Measurements from ENCODE around the gene SEC63.
"Not testable (repeated sequence)": the region's sequence is repeated elsewhere in the genome, so short reads cannot be mapped to it uniquely, and the experiment has no call there.

SEC63 gene, protein sequence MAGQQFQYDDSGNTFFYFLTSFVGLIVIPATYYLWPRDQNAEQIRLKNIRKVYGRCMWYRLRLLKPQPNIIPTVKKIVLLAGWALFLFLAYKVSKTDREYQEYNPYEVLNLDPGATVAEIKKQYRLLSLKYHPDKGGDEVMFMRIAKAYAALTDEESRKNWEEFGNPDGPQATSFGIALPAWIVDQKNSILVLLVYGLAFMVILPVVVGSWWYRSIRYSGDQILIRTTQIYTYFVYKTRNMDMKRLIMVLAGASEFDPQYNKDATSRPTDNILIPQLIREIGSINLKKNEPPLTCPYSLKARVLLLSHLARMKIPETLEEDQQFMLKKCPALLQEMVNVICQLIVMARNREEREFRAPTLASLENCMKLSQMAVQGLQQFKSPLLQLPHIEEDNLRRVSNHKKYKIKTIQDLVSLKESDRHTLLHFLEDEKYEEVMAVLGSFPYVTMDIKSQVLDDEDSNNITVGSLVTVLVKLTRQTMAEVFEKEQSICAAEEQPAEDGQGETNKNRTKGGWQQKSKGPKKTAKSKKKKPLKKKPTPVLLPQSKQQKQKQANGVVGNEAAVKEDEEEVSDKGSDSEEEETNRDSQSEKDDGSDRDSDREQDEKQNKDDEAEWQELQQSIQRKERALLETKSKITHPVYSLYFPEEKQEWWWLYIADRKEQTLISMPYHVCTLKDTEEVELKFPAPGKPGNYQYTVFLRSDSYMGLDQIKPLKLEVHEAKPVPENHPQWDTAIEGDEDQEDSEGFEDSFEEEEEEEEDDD

GRCh38 chr6:107957909-107958688, at the start of gene SEC63:
TSS of gene SEC63 (minus strand) at chr6:107958208. CDS start at chr6:107958009, 199 bp downstream.
- peak; percentile 91 for DNase-seq (ENCODE audit: low spot score)

- no peak for DNase-seq (ENCODE audit: low spot score)
Measured at GRCh38 chr6:108005961-108006360, 48.0 kb upstream of the SEC63 start.

- DNase-seq (ENCODE audit: low spot score): no peak
Measured at GRCh38 chr6:108004861-108005260, 46.9 kb upstream of the SEC63 start.

DNA sequence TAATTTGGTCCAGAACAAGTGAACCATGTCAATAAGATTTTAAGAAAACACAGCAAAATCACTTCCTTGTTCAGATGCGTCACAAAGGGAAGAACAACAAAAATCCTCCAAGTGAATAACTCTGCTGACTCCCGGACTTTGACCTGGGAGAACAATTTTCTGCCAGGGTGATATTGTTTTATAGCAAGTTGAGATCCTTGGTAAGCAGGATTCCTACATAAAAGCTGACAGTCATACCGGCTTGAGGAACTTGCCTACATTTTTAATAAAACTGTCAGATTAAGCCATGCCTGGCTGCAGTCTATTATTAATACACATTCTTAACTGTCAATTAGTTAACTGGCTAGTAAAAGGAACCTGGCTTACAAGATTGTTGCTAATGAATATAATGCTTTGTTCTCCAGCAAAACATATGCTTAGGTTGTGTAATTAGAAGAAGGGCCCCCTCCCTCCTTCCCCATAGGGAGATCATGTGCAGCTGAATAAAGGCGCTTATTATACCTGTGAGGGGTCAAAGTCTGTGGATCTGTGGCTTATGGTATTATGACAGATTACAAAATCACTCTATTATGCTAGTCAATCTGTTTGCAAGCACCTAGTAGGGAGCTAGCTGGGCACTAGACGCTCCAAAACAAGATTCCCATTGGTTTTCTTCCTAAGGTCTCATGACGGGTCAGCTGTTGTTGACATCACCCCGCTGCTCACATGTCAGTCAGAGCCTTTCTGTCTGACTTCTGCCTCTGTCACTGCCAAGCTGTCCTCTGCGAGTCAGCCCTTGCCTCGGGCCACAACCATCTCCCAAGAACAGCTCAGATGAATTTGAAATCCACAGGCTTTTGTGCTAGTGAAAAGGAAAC, 44.6 kb upstream of the SEC63 start:
- DNase-seq (ENCODE audit: low spot score): peak; percentile 43

GRCh38 chr6:108001696-108002231, 43.8 kb upstream of the SEC63 start:
- no peak for DNase-seq (ENCODE audit: low spot score)

DNA sequence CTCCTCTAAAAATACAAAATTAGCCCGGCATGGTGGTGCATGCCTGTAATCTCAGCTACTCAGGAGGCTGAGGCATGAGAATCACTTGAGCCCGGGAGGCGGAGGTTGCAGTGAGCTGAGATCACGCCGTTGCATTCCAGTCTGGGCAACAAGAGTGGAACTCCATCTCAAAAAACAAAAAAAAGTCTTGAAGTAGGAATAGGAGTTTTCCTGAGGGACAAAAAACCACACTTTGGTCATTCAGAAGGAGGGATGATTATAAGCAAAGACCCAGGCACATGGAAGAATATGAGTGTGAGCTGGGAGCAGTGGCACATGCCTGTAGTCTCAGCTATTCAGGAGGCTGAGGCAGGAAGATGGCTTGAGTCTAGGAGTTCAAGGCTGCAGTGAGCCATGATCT, 42.3 kb upstream of the SEC63 start:
- DNase-seq (ENCODE audit: low spot score): not testable (repeated sequence)

- no peak for DNase-seq (ENCODE audit: low spot score)
Measured at GRCh38 chr6:107999341-107999740, 41.3 kb upstream of the SEC63 start.

DNA sequence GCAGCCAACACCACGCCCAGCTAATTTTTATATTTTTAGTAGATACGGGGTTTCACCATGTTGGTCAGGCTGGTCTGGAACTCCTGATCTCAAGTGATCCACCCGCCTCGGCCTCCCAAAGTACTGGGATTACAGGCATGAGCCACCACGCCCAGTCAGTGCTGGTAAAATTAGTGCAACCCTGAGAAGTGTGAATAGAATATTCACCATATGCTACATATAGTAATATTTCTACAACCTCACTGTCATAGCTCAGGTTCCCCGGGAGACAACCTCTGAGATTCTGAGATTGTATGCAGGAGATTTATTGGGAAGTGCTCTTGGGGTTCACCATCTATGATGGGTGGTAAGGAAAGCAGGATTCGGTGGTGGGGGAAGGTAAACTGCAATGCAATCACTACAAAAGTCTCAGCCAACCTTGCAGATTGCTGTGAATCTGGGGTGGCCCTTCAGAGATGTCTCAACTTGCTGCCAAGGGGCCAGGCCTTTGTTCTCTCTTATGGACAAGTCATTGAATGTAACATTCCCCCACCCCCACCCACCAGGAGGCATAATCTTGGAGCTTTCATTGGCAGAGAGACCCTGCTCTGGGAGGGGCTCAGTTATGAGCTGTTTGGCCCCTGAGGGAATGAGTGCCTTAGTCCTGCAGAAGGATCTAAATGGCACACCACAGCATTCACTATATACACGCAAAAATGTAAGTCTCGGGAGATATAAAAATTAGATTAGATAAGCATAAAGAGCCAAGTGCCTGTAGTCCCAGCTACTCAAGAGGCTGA, 34.0 kb upstream of the SEC63 start:
- no peak for DNase-seq (ENCODE audit: low spot score)

DNA sequence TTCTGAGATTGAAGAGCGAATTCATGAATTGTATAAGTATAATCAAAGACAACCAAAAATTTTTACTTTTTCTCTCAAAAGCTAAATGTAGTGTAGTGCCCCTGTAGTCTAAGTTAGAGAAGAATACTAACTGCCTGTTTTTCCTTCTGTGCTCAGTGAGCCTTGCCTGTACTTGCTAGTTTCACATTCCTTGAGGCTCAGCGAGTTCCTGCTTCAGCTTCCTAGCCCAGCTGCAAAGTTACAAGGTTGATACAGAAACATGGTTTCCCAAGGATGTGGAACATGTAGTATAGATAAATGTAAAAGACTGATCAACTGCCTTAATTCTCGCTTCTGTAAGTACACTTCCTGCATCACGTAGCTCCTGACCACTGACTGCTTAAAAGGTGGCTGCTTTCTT, 33.1 kb upstream of the SEC63 start:
- no peak for DNase-seq (ENCODE audit: low spot score)

- DNase-seq (ENCODE audit: low spot score): not testable (repeated sequence)
Measured at GRCh38 chr6:107990587-107990986, 32.6 kb upstream of the SEC63 start.

GRCh38 chr6:107989166-107990094, 31.4 kb upstream of the SEC63 start:
- DNase-seq (ENCODE audit: low spot score): no peak

- DNase-seq (ENCODE audit: low spot score): no peak
Measured at GRCh38 chr6:107988570-107988969, 30.6 kb upstream of the SEC63 start.

- no peak for DNase-seq (ENCODE audit: low spot score)
Measured at GRCh38 chr6:107987805-107988204, 29.8 kb upstream of the SEC63 start.

DNA sequence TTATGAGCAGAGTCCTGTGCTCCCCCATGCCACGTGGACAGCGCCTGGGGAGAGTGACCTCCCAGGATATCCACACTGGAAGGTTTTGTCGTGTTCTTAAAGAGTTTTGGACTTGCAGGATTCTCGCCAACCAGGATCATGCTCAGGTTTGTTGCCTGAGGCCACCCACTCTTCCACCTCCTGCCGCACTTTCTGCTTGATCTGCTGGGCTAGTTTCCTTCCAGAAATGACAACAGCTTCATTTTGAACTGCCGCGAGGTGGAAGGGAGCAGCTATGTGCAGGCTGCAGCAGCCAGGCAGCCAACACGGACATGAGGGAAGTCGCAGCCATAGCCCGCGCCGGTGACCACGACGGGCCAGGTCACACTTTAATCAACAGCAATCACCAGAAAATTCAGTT, 27.7 kb upstream of the SEC63 start:
- no peak for DNase-seq (ENCODE audit: low spot score)

- no peak for DNase-seq (ENCODE audit: low spot score)
Measured at GRCh38 chr6:107983811-107984210, 25.8 kb upstream of the SEC63 start.

DNA sequence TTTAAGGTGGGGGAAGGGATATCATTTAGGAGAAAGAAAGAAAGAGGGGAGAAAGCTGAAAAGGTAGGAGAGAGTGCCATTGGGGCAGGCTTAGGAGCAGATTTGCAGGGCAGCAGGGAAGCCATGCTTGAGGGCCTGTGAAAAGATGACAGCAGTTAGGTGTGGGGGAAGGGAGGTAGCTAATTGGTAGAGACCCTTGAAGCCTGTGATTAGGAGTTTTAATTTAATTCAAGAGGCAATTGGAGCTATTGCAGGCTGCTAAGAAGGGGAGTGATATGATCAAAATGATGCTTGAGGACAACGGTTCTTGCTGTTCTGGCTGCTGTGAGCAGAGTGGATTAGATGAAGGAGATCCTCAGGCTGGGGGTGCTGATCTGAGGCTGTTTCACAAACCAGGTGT, 24.5 kb upstream of the SEC63 start:
- no peak for DNase-seq (ENCODE audit: low spot score)

GRCh38 chr6:107981695-107982094, 23.7 kb upstream of the SEC63 start:
- no peak for DNase-seq (ENCODE audit: low spot score)

DNA sequence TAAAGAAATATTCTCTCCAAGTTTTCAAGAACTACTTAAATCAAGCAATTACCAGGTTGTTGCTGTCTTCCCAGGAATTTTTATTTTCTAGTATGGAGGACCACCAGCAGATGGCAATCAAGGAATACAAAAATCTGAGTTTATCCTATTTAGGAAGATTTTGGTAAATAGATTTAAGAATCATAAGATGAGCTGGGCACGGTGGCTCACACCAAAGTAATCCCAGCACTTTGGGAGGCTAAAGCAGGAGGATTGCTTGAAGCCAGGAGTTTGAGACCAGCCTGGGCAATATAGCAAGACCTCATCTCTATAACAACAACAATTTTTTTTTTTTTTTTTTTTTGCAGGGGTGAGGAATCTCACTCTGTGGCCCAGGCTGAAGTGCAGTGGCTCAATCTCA, 19.3 kb upstream of the SEC63 start:
- DNase-seq (ENCODE audit: low spot score): peak; percentile 21

DNA sequence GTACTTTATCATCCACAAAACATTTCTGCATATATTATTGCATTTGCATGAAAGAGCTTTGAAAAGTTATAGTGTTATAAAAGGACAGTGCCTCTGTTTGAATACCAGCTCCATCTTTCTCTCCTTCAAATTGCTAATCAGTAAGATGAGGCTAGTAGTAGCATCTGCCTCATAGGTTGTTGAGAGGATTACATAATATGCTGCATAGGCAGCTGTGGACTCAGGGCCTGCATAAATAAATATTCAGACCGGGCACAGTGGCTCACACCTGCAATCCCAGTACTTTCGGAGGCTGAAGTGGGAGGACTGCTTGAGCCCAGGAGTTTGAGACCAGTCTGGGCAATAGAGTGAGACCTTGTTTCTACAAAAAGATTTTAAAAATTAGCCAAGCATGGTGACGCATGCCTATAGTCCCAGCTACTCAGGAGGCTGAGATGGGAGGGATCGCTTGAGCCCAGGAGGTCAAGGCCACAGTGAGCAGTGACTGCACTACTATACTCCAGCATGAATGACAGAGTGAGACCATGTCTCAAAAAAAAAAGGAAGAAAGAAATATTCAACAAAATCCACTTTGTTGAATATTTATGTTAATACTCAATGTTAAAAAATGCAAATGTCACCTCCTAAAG, 18.3 kb upstream of the SEC63 start:
- DNase-seq (ENCODE audit: low spot score): no peak

Measured in SW480 (cell line).